ENCODE measurements around the gene CLEC6A. TPM values are rescaled to one million over a fixed set of nuclear protein-coding genes. Genes with fewer than 3 reads are reported as not detected.
"Not testable (repeated sequence)": the region's sequence is repeated elsewhere in the genome, so short reads cannot be mapped to it uniquely, and the experiment has no call there.

The CLEC6A gene
- total RNA-seq, 4 donors from 2014 or later, result not detected

- no peaks in the 10 kb centered on the region for H3K4me1 ChIP-seq
- DNase-seq, result no peak
- H3K36me3 ChIP-seq, result no peaks in the 10 kb centered on the region
- H3K4me3 ChIP-seq, result no peak overlapping the region
- no peak overlapping the region for H3K27ac ChIP-seq
- H3K27me3 ChIP-seq, result no peaks in the 10 kb centered on the region
- no peaks in the 10 kb centered on the region for H3K9me3 ChIP-seq
- TF ChIP-seq POLR2A (IDR thresholded peaks at IDR 0.05), result no peak
- no peak for TF ChIP-seq CTCF (IDR thresholded peaks at IDR 0.05)
Observed at GRCh38 chr12:8483079-8483478, 27.3 kb downstream of the CLEC6A start.

GRCh38 chr12:8491646-8492530, 36.1 kb downstream of the CLEC6A start:
- Histone ChIP-seq H3K9me3 (no peaks in the 10 kb centered on the region), H3K36me3 (no peaks in the 10 kb centered on the region), H3K27me3 (no peaks in the 10 kb centered on the region), H3K27ac (no peak overlapping the region), H3K4me1 (no peaks in the 10 kb centered on the region), H3K4me3 (no peak overlapping the region)
- no peak for DNase-seq
- no peak for TF ChIP-seq CTCF (IDR thresholded peaks at IDR 0.05)
- TF ChIP-seq POLR2A (IDR thresholded peaks at IDR 0.05), result no peak

GRCh38 chr12:8493084-8493483, 37.3 kb downstream of the CLEC6A start:
- Histone ChIP-seq H3K27ac (peak overlapping the region in 1 of 4 donors; percentile 30), H3K27me3 (no peaks in the 10 kb centered on the region), H3K4me3 (no peak overlapping the region), H3K36me3 (no peaks in the 10 kb centered on the region), H3K4me1 (no peaks in the 10 kb centered on the region), H3K9me3 (no peaks in the 10 kb centered on the region)
- peak in 1 of 3 donors; percentile 58 for DNase-seq
- TF ChIP-seq CTCF (IDR thresholded peaks at IDR 0.05) (no peak), POLR2A (IDR thresholded peaks at IDR 0.05) (no peak)

GRCh38 chr12:8495671-8496070, 39.9 kb downstream of the CLEC6A start:
- not testable (repeated sequence) for H3K9me3 ChIP-seq, H3K4me3 ChIP-seq, H3K4me1 ChIP-seq, H3K36me3 ChIP-seq, DNase-seq, H3K27ac ChIP-seq, H3K27me3 ChIP-seq

GRCh38 chr12:8496074-8496473, 40.3 kb downstream of the CLEC6A start:
- not testable (repeated sequence) for H3K9me3 ChIP-seq, H3K4me3 ChIP-seq, DNase-seq, H3K27ac ChIP-seq, H3K4me1 ChIP-seq, H3K27me3 ChIP-seq, H3K36me3 ChIP-seq

GRCh38 chr12:8499616-8500015, 43.9 kb downstream of the CLEC6A start:
- no peaks in the 10 kb centered on the region for H3K36me3 ChIP-seq
- no peak for DNase-seq
- H3K27me3 ChIP-seq, result no peaks in the 10 kb centered on the region
- no peak for TF ChIP-seq POLR2A (IDR thresholded peaks at IDR 0.05)
- no peak for TF ChIP-seq CTCF (IDR thresholded peaks at IDR 0.05)
- no peaks in the 10 kb centered on the region for H3K4me1 ChIP-seq
- H3K4me3 ChIP-seq, result no peak overlapping the region
- H3K9me3 ChIP-seq, result no peaks in the 10 kb centered on the region
- no peak overlapping the region for H3K27ac ChIP-seq
